H1 (cell line): ENCODE data around the gene PCSK4. TPM values are rescaled to one million over a fixed set of nuclear protein-coding genes. Genes with fewer than 3 reads are reported as not detected.

Experiments used
- ATF3 ChIP-seq: IDR thresholded peaks from 2 replicates; pipeline ENCODE4 v1.6.1; 2011; ENCODE audit warnings: low read depth, mild to moderate bottlenecking, low read length; ENCODE audit not compliant: insufficient read depth
- CBX8 ChIP-seq: fragments of 300-800, 300-1000 bp; sonication (generic); IDR thresholded peaks from 2 replicates; pipeline ENCODE4 v1.7.1; 2016; ENCODE audit warnings: low read depth, low read length, borderline replicate concordance
- HDAC2 ChIP-seq, 2 experiments: fragments of 300-600 bp in 1 of 2; sonication (generic) in 1 of 2; IDR thresholded peaks; 2 replicates each; pipeline ENCODE4 v1.6.1; 2011 to 2012; ENCODE audit warnings: low read depth in 2 of 2, low read length in 2 of 2, mild to moderate bottlenecking in 2 of 2, moderate library complexity in 2 of 2, borderline replicate concordance in 1 of 2, inconsistent platforms in 1 of 2
- RBBP5 ChIP-seq: IDR thresholded peaks from 2 replicates; pipeline ENCODE4 v1.7.1; 2012; ENCODE audit warnings: low read depth, mild to moderate bottlenecking, inconsistent platforms, low read length, moderate library complexity, borderline replicate concordance
- SRF ChIP-seq: IDR thresholded peaks from 2 replicates; pipeline ENCODE4 v1.6.1; 2011; ENCODE audit warnings: mild to moderate bottlenecking, low read depth, low read length, moderate library complexity
- TAF1 ChIP-seq: IDR thresholded peaks from 2 replicates; pipeline ENCODE4 v1.6.1; 2011; ENCODE audit warnings: mild to moderate bottlenecking, low read depth, low read length
- USF2 ChIP-seq: IDR thresholded peaks from 2 replicates; pipeline ENCODE4 v1.6.1; 2011; ENCODE audit warnings: low read length, improper control_type of control experiment
- ZNF274 ChIP-seq: IDR thresholded peaks from 2 replicates; pipeline ENCODE4 v1.7.0; 2012; ENCODE audit warnings: low read length, borderline replicate concordance; ENCODE audit errors: extremely low read depth
- polyA plus RNA-seq, 7 experiments: library from polyadenylated mRNA; depleted of rRNA in 3 of 7; stranded (reverse) in 5 of 7; unstranded in 2 of 7; fragments of >200 nt in 5 of 7; fragments of 200-250 nt in 2 of 7; gene quantifications; 1 replicate in 5 of 7; 2 replicates in 1 of 7; 4 replicates in 1 of 7; pipeline versions ENCODE4 v1.2.1 to v1.2.3, GENCODE V29; 2011 to 2013; ENCODE audit warnings: missing spikeins in 2 of 7, mixed read lengths in 2 of 7
- total RNA-seq: library from RNA; stranded (reverse); fragmentation: NEBNext Ultra II Directional; extraction: Animal tissue kit (Norgen Biotek cat#: 25700); gene quantifications from 2 replicates; pipeline ENCODE4 v1.2.1, GENCODE V29; 2021

PCSK4 gene
- total and polyA plus RNA-seq, 2 of the 8 experiments (the other 6 are each of a cell fraction or from before 2014, with no cell fraction given) = 9.8 to 10.7 TPM

- TF ChIP-seq ZNF274 (no peak), RBBP5 (no peak), ATF3 (no peak), TAF1 (no peak), USF2 (no peak), CBX8 (no peak), HDAC2 (IDR thresholded peaks at IDR 0.05; ENCODE audit: borderline replicate concordance in 1 of 2, low read depth in 2 of 2, low read length in 2 of 2) (no peak), SRF (no peak)
Measured at GRCh38 chr19:1533510-1534150, 43.5 kb upstream of the PCSK4 start (continued).
